ENCODE measurements around the gene NOL4L. TPM values are rescaled to one million over a fixed set of nuclear protein-coding genes. Genes with fewer than 3 reads are reported as not detected.

The NOL4L gene
- polyA plus RNA-seq, 1 experiment, result 10.9 TPM

GRCh38 chr20:32482442-32483261 is 102.5 kb downstream of the NOL4L start:
- DNase-seq (ENCODE audit: low read depth), result no peak
- Histone ChIP-seq H3K4me3 (ENCODE audit: low read depth, low read length) (peak overlapping the region; percentile 65), H3K27me3 (ENCODE audit: control insufficient read depth, insufficient read depth, low read length) (no peaks in the 10 kb centered on the region; the same call in 1 of the 2 replicates), H3K36me3 (ENCODE audit: control insufficient read depth, insufficient read depth, low read length) (no peaks in the 10 kb centered on the region; the same call in 1 of the 2 replicates)
- TF ChIP-seq CTCF (IDR thresholded peaks at IDR 0.05; ENCODE audit: insufficient read depth, low read depth, low read length), result no peak
- ChIA-PET POLR2A (interaction anchor here (0.7 kb wide), 1 partner anchor 24 kb away, joined by 6 read pairs; no protein-coding TSS in a partner anchor), CTCF (interaction anchor here (1.1 kb wide), 1 partner anchor 25 kb away, joined by 4 read pairs; no protein-coding TSS in a partner anchor)

GRCh38 chr20:32482143-32482441 is 103.0 kb downstream of the NOL4L start:
- no peak for DNase-seq (ENCODE audit: low read depth)
- ChIA-PET CTCF (interaction anchor here (1.1 to 1.6 kb wide), 2 partner anchors 11 to 24 kb away, joined by 4 to 5 read pairs; no protein-coding TSS in a partner anchor), POLR2A (no interaction called here)
- H3K36me3 ChIP-seq (ENCODE audit: control insufficient read depth, insufficient read depth, low read length), result no peaks in the 10 kb centered on the region; the same call in 1 of the 2 replicates
- no peaks in the 10 kb centered on the region for H3K27me3 ChIP-seq (ENCODE audit: control insufficient read depth, insufficient read depth, low read length)
- TF ChIP-seq CTCF (IDR thresholded peaks at IDR 0.05; ENCODE audit: insufficient read depth, low read depth, low read length), result no peak
- H3K4me3 ChIP-seq (ENCODE audit: low read depth, low read length), result peak overlapping the region; percentile 65

- POLR2A ChIA-PET, result no interaction called here
- no peak for DNase-seq (ENCODE audit: low read depth)
- peak overlapping the region; percentile 65 for H3K4me3 ChIP-seq (ENCODE audit: low read depth, low read length)
These were observed 103.6 kb downstream of the NOL4L start for GRCh38 chr20:32481311-32482142.

GRCh38 chr20:32480371-32481241 is 104.5 kb downstream of the NOL4L start:
- Histone ChIP-seq H3K27me3 (ENCODE audit: control insufficient read depth, insufficient read depth, low read length) (no peaks in the 10 kb centered on the region), H3K36me3 (ENCODE audit: control insufficient read depth, insufficient read depth, low read length) (no peaks in the 10 kb centered on the region; the same call in 1 of the 2 replicates), H3K4me3 (ENCODE audit: low read depth, low read length) (no peak overlapping the region)
- POLR2A ChIA-PET, result no interaction called here
- CTCF ChIA-PET, result interaction anchor here (1.6 kb wide), 1 partner anchor 9 kb away, joined by 5 read pairs; no protein-coding TSS in a partner anchor
- no peak for DNase-seq (ENCODE audit: low read depth)
- no peak for TF ChIP-seq CTCF (IDR thresholded peaks at IDR 0.05; ENCODE audit: insufficient read depth, low read depth, low read length)

More at GRCh38 chr20:32481311-32482142, 103.6 kb downstream of the NOL4L start:
- no peak for TF ChIP-seq CTCF (IDR thresholded peaks at IDR 0.05; ENCODE audit: insufficient read depth, low read depth, low read length)
- CTCF ChIA-PET, result interaction anchor here (1.1 to 1.6 kb wide), 2 partner anchors 10 to 24 kb away, joined by 4 to 5 read pairs; no protein-coding TSS in a partner anchor
- no peaks in the 10 kb centered on the region; the same call in 1 of the 2 replicates for H3K36me3 ChIP-seq (ENCODE audit: control insufficient read depth, insufficient read depth, low read length)
- H3K27me3 ChIP-seq (ENCODE audit: control insufficient read depth, insufficient read depth, low read length), result no peaks in the 10 kb centered on the region

Measured in BJ (cell line).